GM18868 (cell line): Measurements from ENCODE around the gene C1orf174.
"Not testable (repeated sequence)": the region's sequence is repeated elsewhere in the genome, so short reads cannot be mapped to it uniquely, and the experiment has no call there.

Experiments
- ATAC-seq: cut with Tn5 transposase; IDR thresholded peaks from one replicate; pipeline ENCODE4 v1.9.1; 2021; ENCODE audit warnings: mild to moderate bottlenecking, moderate library complexity; ENCODE audit not compliant: unreplicated experiment

The C1orf174 gene

DNA sequence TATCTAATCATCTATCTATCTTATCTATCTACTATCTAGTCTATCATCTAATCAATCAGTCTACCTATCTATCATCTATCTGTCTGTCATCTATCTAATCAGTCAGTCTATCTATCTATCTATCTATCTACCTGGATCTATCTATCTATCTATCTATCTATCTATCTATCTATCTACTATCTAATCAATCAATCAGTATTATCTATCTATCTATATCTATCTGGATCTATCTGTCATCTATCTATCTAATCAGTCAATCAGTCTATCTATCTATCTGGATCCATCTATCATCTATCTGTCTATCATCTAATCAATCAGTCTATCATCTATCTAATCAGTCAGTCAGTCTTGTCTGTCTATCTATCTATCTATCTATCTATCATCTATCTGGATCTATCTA lies 26.9 kb upstream of the C1orf174 start:
- ATAC-seq, result no peak

DNA sequence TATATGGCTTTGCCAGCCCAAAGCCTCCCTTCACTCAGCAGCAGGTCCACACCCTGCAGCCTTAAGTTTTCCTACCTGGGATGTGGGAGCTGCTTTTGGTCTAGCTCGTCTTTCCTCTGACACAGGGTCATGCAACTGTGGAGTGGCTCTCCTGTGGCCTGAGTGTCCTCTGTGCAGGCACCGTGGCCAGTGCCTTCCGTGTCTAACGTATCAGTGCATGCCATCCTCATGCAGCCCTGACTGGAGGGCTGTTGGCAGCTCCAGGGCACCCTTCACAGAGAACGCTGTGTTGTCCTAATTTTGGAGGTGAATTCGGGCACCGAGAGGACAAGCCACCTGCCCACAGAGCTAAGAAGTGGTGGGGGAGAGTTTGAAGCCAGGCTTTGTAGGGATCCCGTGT lies 25.7 kb upstream of the C1orf174 start:
- ATAC-seq, result no peak

DNA sequence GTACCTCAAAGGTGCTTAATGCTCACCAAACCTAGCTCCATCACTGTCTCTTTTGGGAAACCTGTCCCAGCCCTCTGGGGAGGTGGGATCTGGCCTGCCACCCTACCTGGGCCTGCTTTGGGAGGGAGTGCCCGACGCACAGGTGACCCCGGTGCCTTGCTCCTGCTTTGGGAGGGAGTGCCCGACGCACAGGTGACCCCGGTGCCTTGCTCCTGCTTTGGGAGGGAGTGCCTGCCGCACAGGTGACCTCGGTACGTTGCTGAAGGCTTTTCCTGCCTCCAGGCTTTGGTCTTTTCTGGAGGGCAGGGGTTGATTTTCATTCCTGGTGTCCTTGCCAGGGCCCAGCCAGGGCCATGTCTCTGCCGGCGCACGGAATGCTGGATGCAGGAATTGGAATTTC lies 25.2 kb upstream of the C1orf174 start:
- no peak for ATAC-seq

DNA sequence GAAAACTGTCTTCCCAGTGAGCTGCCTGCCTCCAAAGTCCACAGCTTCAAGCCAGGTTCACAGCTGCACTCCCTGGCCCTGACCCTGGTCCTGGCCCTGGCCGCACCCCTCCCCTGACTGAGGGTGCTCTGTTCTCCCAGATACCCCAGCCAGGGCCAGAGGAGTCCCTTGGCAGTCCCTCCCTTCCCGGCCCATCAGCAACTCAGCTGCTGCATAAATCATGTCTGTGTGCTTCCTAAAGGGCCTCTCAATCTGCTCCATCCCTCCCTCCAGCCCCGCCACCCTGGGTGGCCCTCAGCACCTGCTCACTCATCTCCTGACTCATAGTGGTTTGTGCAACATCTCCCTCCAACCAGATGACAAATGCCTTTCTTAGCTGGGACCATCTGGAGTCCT lies 24.8 kb upstream of the C1orf174 start:
- no peak for ATAC-seq

DNA sequence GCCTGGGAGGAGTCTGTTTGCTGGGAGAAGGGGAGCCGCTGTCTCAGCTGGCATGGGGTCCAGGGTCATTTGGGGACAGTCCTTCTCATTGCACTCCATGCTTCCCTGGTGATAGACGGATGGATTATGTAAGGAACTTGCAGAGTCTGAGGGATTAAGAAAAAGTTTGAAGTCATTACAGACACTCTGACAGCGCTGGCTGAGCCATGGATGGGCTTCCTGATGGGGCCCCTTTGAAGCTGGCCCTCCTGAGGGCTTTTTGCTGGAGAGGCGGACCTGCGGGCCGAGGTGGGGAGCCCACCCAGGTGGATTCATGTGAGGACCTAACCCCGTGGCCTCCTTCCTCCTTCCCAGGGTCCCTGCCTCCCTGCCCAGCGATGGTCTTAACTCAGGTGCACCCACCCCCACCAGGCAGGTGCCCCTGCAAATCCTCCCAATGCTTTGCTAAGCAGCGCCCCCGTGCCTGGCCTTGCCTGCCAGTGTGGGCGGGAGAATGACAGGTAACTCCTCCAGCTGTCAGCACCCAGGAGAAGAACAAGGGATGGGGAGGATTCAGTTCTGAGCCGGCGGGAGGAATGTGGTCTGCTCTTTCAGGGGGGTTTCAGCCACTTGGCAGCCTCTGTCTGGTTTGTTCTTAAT lies 24.2 kb upstream of the C1orf174 start:
- ATAC-seq, result no peak

DNA sequence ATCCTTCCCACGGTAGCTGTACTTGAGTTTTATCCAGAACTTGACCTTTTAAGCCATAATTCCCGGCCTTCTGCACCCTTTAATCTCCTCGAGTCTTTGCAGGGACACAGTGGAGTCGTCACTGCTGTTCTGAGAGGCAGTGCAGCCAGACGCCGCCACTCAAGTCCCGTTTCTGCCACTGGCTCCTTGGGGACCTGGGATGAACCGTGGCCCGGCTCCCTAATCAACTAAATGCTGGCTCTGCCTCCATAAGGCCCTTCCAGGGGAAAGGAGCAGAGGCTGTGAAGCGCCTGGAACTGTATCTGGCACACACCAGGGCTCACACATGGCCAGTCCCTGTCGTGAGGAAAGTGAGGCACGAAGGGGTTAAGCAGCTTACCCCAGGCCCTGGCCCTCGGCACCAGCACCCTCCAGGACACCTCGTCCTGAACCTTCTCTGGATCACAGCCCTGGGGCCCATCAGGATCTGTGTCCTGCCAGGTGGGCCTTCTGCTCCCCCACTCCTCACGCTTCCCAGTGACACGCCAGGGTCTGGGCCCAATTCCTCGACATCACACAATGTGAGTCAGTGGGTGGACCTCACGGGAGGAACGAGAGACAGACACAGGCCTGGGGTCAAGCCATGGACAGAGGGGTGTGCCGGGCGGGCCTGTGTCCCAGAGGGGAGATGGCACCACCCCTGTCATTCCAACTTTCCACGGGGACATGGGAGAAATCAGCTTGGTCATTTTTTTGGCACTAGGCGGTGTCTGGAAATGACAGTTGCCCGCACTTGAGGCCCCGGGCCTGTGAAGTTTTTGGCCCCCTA lies 23.5 kb upstream of the C1orf174 start:
- no peak for ATAC-seq

DNA sequence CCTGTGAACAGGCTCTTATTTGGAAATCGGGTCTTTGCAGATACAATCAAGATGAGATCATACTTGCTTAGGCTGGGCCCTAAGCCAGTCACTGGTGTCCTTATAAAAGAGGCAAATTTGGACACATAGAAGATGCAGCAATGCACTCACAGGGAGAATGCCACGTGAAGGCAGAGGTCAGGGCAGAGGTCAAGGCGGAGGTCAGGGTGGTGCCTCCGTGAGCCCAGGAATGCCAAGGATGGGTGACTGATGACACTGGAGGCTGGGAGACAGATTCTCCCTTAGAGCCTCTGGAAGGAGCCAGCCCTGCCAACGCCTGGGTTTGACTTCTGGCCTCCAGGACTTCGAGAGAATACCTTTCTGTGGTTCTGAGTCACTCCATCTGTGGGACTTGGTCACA lies 22.8 kb upstream of the C1orf174 start:
- no peak for ATAC-seq

DNA sequence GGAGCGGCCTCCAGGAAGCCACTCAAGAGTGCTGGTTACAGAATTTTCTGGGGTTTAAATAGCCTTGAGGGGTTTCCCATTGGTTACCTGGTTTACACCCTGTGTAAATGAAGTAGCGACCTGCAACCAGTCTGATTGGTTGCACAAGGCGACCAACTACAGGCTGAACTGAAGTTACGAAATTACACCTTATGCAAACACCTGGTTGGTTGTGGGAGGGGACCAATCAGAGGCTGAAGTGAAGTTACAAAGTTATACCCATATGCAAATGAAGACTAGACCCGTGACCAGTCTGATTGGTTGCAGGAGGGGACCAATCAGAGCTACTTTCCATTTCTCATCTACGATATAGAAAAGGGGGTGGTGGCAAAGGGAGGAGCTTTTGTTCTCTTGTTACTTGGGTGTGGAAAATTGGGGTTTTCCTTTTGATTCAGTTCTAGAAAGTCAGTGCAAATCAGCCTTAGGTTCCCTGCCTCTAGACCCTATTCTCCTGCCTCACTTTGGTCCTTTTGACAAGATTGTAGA lies 22.2 kb upstream of the C1orf174 start:
- ATAC-seq, result no peak

DNA sequence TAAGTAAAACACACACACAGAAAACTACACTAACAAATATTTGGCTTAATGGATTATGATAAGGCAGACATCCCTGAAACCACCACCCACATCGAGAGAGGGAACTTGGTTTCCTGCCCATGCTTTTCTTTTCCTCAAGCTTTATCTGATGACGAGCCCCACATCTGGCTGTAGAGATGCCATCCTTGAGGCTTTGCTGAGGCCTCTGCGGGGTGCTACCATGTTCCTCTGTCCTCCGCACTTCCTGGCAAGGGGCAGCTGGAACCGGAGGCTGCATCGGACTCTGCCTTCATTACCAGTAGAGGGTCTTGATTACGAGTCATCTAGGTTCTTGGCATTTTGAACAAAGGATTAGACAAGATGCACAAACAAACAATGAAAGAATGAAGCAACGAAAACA lies 21.7 kb upstream of the C1orf174 start:
- no peak for ATAC-seq

DNA sequence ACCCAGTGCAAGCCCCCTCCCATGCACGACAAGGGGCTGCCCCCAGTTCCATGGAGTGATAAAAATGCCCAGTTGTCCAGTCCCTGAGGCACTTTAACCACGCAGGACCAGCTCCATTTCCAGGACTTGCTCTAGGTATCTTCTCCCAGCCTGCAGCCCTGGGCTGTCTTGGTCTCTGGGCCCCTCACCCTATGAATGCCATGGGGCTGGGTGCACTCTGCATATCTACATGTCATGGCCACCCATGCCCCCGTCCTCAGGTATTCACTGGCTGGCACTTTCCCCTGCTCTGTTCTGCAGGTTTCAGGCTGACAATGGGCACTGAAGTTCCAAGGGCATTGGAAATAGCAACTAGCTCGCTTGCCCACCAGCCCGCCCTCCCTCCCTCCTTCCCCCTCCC lies 19.6 kb upstream of the C1orf174 start:
- ATAC-seq, result no peak

DNA sequence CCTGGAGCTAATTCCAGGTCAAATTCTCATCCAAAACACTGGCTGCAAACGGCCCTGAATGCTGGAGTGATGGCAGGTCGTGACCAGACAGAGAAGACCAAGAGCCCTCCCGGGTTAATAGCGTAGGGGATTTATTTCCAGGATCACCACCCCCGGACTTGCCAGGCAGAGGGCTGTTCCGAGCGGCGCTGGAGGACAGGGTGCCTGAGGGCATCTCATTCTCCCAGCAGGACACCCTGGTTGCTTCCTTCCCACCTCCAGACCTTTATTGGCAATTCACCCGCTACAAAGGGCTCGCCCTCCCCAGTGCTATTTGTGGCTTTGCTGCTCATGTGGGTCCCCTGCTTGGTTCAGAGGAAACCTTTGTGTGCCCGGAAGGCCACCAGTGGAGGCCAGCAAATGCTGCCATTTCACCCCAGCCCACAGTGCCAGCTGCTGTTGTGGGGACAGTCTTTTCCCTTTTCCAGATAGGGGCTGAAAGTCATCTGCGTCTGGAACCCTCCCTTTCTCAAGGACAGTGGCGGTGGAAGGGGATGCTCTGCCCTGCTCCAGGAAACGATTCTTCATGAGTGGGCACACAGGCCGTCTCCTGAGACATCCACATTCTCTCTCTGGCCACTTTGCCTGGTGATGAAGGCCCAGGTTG lies 19.0 kb upstream of the C1orf174 start:
- ATAC-seq, result no peak

DNA sequence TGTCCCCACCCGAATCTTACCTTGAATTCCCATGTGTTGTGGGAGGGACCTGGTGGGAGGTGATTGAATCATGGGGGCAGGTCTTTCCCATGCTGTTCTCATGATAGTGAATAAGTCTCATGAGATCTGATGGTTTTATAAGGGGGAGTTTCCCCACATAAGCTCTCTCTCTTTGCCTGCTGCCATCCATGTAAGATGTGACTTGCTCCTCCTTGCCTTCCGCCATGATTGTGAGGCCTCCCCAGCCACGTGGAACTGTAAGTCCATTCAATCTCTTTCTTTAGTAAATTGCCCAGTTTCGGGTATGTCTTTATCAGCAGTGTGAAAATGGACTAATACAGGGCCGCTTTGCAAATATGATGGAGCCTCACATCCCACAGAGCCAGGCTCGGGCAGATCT lies 18.3 kb upstream of the C1orf174 start:
- ATAC-seq, result not testable (repeated sequence)

DNA sequence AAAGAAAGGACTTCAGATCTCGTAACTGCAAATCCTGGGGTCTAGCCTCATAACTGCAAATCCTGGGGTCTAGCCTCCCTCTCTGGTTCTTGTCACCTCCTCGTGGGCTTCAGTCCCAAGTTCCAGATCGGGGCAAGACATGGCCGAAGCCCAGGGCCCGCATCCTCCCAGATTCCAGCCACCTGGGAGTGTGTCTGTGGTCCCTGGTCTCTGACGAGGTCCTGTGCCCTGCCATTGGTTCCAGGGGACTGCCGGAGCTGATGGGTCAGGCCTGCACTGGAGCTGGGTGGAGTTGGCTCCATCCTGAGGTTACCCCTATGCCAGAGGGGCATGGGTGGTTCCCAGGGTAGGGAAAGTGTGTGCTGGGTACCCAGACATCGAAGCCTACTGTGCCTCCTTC lies 17.7 kb upstream of the C1orf174 start:
- ATAC-seq, result no peak

DNA sequence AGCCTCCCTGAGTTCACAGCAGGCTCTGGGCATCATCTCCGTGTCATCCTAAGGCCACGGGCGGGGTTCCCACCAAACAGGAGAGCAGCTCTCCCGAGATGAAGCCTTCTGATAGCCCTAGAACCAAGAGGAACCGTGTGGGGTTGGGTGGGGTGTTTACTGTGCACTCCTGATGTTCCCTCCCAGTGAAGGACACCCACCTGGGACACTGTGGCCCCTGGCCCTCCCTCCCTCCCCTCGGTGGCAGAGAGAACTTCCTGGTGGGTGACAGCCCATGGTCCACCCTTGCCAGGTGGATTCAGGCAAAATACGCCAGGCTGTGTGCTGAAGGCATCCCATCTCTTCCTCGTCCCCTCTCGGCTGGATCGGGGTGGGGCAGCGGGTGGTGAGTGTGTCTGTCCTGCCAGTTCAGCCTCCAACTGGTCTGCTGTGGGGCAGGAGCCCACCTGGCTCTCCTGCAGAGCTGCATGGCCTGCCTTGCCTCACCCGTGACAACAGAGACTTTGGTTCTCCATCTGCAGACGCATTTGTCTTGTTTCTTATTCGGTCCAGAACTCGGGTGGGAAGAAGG lies 15.6 kb upstream of the C1orf174 start:
- no peak for ATAC-seq

DNA sequence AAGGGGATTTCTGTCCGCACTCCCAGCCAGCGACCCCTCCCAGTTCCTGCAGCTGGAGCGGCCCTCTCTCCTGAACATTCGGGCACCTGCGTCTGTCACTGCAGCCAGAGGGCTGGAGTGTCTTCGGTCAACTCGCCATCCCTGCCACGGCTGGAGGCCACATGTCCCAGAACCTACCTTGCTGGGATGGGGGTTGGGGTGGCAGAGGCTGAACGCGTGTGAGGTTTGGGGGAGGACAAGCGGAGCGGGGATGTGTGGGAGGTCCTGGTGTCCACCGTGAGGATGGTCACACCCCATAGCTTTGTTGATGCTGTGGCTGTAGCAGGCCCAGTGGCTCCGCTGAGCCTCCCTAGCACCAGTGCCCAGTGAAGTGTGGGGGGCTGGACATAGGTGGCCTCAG lies 14.8 kb upstream of the C1orf174 start:
- no peak for ATAC-seq

DNA sequence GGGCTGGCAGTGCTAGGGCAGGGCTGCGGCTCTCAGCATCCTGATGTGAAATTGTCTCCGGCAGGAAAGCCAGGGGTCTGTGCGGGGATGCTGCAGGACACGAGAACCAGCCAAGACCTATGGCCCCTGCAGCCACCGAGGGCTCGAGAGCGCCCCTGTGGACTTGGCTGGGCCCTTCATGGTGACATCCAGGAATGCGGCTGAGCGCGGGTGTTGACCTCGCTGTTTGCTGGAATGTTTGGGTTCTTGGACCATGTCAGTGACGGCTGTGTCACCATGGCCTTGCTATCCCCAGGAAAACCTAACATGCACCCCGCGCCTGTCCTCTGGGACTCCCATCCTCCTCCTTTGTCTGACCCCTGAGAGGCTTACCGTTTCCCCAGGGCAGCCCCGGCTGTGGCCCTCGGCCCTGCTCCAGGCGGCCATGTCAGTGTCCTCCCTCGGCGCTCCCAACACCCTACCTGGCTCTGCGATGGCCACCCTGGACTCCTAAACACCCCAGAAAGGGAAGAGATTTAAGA lies 14.3 kb upstream of the C1orf174 start:
- ATAC-seq, result no peak

DNA sequence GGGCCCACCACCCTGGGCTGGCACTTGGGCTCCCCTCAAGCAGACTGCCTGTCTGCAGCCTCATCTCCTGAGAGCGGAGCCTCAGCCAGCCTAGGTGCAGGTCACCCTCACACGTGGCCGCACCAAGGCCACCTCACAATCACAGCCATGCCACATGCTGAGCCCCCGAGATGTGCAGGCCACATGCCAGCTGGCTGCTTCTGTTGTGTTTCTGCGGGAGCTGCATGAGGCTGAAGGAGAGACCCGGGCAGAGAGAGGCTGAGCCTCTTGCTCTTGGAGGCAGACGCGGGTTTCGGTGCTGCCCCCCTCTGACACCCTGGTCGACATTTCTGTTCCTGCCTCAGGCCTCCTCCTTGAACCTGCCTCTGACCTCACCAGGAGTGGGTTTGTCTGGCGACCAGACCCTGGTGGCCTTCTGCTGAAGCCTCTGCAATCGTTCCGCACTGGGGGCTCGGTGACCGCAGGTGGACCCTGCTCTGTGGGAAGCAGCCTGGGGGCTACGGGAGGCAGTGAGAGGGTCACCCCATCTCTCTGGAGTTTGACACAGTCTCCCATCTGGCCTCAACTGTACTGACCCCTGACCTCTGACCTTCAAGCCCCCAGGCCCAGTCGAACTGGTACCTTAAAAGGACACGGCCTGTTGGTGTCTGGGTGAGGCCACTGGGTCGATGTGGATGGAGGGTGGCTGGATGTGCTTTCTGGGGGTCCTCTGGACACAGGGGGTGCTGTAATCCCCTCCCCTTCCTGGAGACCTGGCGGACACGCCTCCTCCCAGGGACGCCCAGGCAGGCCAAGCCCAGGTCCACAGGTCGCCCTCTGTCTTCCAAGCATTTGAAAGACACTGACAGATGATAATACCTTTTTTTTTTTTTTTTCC lies 13.0 kb upstream of the C1orf174 start:
- ATAC-seq, result no peak

DNA sequence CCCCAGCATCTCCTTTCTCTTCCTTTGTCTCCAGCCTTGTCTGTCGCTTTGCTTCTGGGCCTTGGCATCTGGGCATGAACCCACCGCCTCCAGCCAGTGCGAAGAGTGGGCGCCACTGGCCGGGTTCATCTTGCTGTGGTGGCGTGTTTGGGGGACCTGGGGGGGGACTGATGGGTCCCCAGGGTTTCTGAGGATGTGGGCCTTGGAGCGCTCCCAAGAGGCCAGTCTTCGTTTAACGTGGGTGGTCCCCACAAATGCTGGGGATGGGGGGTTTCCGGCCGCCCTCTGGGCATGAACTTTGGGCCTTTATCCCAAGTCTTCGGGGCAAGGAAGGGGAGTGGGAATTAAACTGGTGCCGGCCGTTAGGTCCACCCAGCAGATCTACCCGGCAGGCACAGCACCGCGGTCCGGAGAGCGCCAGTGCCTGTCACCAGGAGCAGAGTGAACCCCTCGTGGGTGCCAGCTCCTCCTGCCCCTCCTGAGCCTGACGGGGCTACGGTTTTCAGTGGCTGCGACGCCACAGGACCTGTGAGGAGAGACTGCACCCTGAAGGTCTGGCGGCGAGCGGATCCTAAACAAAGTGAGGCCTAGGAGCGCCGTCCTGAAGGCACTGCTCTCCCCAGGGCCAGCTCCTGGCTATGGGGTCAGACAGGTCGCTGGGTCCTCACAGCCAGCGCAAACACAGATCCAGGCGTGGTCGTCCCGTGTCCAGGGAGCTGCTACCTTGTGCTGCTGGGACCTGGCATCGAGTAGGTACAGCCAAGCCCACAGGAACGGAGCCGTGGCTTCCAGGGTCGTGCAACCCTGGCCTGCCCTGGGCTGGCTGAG lies 12.1 kb upstream of the C1orf174 start:
- no peak for ATAC-seq
